GM13976 (cell line): ENCODE data around the gene C2orf81.

Experiments
- DNase-seq: peaks from one replicate; pipeline ENCODE4 v3.0.0; 2012; ENCODE audit warnings: low spot score
- CTCF ChIP-seq: IDR thresholded peaks from 2 replicates; pipeline ENCODE4 v1.5.1; 2012; ENCODE audit warnings: borderline replicate concordance, mild to moderate bottlenecking; ENCODE audit not compliant: insufficient read depth; ENCODE audit errors: extremely low read depth, missing control alignments, control extremely low read depth
- in situ Hi-C: fragments of 300-500 bp; cut with MboI; formaldehyde crosslinking; loops from one replicate; pipeline ENCODE4 v1.12.0; 2022; ENCODE audit warnings: low sequenced_read_pairs, mixed read lengths, inconsistent platforms; ENCODE audit not compliant: unreplicated experiment

Gene C2orf81

GRCh38 chr2:74414441-74414840, 7.0 kb downstream of the C2orf81 start:
- in situ Hi-C loops, result no loop called here
- no peak for TF ChIP-seq CTCF
- DNase-seq, result no peak

GRCh38 chr2:74413001-74413698, 8.3 kb downstream of the C2orf81 start:
- DNase-seq, result no peak
- in situ Hi-C loops, result no loop called here
- TF ChIP-seq CTCF, result no peak

DNA sequence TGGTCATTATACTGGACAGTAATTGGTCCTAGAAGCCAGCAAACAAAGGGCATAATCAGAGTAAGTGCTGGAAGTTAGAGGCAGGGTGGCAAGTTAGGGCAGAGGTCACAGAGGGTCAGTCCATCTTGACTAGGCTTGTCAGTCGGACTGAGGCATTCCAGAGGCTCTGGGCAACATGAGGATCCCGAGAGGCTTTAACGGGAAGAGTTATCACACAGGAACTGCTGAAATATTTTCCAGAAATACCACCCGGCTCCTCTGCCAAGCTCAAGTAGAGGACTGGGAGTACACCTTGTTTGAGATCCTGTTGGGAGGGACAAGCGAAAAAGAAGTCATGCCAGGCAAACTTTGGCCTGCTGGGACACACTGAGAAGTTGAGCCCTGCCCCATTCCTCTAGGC, 13.7 kb downstream of the C2orf81 start:
- TF ChIP-seq CTCF, result no peak
- in situ Hi-C loops, result no loop called here
- no peak for DNase-seq

DNA sequence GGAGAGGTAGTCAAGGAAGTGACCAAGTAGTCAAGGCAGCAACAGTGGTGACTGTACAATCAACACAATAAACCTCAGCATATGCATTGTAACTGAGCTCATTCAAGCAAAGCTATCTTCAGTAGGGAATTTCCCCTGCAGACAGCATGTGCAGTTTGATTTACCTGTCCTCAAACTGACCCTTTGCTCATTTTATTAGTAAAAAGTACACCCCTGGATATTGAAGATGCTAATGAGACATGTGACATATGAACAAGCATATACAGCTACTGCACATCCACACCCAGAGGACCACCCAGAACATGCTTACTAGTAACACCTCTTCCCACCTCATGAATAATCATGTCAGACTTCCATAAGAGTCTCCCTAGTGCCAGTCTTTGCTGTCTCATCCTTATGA, 15.4 kb downstream of the C2orf81 start:
- in situ Hi-C loops, result no loop called here
- no peak for TF ChIP-seq CTCF
- peak; percentile 61 for DNase-seq

GRCh38 chr2:74401891-74402290, 19.5 kb downstream of the C2orf81 start:
- no peak for TF ChIP-seq CTCF
- no peak for DNase-seq
- in situ Hi-C loops, result no loop called here

- no peak for TF ChIP-seq CTCF
- in situ Hi-C loops, result no loop called here
- peak; percentile 62 for DNase-seq
These were observed 21.6 kb downstream of the C2orf81 start for GRCh38 chr2:74399785-74400184.
